Inflammatory macrophage treated with lipopolysaccharide for 4 hours (primary cell): ENCODE measurements around the gene GASK1A.

ENCODE experiments used
- DNase-seq: peaks from one replicate; pipeline ENCODE4 v3.0.0-alpha.2; 2020

GASK1A gene

DNA sequence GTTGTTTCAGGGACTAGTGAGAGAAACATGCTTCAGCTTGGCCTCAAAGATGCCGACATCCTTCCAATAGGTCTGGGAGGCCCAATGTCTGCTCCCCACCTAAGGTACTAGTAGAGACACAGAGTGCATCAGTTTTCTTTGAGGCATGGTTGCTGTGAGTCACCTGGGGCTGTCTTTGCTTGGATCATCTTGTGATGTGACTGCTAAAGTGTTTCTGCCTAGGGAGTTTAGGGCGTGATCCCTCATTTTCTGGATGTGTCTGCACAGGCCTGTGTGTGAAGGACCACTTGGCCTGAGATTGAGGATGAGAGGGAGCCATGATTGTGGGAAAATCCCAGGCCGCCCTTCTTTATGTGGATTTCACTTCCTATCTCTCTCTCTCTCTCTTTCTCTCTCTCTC is 4.8 kb downstream of the GASK1A start:
- no peak for DNase-seq

- no peak for DNase-seq
Observed at GRCh38 chr3:42984701-42985100, 5.6 kb downstream of the GASK1A start.

GRCh38 chr3:42988097-42988496 is 9.0 kb downstream of the GASK1A start:
- no peak for DNase-seq

GRCh38 chr3:42988566-42988965 is 9.5 kb downstream of the GASK1A start:
- DNase-seq, result no peak

DNA sequence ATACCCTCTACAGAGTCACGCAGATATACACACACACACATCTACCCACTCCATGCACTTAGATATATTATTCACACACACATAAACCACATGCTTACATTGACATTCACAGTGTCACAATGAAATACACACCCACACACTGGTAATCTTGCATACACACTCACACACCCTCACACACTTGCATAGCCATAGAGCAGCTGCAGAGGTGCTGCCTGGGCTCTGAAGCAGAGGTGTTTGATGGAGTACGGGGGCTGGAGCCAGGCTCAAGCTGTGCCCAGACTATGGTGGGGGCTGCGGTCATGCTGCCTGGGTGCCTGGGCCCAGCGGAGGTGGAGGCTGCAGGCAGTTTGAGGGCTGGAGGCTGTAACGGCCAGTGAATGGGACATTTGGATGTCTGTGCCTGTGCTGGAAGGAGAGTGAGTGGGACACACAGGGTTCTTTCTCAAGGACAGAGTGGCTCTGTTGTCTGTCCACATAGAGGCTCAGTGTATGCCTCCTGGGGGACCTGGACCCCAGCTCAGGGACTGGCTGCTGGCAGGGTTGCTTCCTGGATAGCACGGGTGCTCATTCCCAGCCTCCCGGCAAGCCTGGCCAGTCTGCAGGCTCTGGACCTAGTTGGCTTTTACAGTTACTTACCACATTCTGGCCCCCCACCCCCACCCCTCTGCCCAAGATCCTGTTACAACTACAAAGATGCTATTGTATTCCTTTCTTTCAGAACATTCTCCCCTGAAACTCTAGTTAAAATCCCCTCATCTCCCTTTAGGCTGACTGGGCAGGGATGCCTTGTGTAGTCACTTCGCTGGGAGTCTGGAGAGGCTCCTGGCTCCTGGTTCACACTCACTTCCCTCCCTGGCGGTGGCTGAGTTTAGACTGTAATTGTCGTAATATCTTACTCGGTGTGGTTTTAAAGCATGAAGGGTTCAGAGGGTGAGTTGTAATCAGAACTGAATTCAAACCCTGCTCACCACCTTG is 12.5 kb downstream of the GASK1A start:
- peak; percentile 16 for DNase-seq

- no peak for DNase-seq
Observed at GRCh38 chr3:42994595-42994994, 15.5 kb downstream of the GASK1A start.

DNA sequence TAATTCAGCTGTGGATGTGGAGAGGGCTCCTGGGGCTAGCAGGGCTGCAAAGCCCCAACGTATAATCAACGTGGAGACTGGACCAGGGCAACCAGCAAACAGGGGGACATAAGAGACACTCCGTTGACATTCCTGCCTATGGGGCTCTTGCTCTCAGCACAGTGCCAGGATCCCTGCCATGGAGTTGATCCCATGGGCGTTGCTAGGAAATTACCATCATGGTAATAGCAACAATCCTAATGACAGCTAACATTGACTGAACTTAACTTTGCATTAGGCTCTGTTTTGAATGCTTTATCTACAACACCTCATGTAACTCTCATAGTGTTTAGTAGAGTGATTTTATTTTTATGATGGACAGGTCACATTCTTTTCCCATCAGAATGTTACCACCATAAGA is 16.9 kb downstream of the GASK1A start:
- DNase-seq, result no peak

GRCh38 chr3:42996633-42997075 is 17.5 kb downstream of the GASK1A start:
- no peak for DNase-seq

DNA sequence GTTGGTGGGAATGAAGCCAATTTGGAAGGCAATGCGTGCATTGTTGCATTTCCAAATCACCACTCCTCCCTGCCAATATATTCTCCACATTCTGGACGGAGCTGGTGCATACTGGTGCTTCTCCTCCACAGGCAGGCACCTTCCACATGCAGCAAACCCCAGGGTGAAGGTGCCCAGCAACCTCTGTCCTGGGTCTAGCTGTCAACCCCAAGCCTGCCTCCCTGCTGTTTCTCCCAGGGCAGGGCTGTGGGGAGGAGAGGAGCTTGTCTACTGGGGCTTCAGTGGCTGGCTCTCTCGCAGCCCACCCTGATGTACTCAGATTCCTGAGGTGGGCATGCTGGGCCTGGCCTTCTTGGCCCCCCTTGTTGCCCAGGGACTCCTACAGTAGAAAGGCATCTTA is 20.1 kb downstream of the GASK1A start:
- no peak for DNase-seq

DNA sequence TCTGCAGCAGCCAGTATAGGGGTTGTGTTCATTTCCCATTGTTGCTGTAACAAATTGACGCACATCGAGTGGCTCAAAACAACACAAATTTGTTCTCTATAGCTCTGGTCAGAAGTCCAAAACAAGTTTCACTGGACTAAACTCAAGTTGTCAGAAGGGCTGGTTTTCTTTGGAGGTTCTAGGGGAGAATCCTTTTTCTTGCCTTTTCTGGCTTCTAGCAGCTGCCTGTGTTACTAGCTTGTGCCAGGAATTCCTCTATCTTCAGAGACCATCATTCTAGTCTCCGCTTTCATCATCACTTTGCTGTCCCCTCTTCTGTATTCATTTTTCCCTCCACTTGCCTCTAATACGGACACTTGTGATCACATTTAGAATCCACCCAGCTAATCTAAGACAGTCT is 20.5 kb downstream of the GASK1A start:
- no peak for DNase-seq

DNA sequence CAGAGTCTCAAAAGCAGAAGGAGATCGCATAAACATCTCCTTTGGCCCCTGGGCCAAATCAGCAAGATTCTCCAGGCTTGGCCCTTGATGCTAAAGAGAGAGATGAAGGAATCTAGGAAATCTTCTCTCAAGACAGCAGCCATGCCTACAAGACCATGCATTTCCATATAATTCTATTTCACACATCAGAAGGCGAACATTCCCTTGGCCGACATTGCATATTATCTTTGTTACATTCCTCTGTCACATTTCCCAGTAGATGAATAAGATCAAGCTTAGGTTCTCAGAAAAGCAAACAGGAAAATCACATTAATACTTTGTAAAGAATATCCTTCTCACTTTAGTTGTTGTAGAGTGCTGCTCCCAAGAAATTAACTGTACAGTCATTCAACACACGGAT is 21.3 kb downstream of the GASK1A start:
- no peak for DNase-seq

DNA sequence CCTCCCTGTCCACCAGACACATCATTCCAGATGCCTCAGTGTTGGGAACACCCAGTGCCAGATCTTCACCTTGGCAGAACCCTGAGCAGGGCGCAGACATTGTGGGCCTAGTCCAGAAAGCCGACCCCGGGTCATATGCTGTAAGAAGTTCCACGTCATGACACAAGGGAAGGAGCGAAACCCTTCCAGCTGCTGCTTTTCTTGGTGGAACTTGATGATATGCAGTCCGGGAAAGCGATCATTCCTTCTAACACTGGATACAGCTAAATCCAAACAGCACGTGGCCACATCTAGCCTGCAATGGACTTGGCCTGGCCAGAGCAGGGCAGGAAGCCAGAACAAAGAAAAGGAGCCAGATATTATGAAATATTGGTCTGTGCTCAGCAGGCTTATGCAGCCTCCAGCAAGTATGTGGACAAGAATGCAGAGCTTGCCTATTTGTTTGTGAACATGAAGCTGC is 22.0 kb downstream of the GASK1A start:
- no peak for DNase-seq

DNA sequence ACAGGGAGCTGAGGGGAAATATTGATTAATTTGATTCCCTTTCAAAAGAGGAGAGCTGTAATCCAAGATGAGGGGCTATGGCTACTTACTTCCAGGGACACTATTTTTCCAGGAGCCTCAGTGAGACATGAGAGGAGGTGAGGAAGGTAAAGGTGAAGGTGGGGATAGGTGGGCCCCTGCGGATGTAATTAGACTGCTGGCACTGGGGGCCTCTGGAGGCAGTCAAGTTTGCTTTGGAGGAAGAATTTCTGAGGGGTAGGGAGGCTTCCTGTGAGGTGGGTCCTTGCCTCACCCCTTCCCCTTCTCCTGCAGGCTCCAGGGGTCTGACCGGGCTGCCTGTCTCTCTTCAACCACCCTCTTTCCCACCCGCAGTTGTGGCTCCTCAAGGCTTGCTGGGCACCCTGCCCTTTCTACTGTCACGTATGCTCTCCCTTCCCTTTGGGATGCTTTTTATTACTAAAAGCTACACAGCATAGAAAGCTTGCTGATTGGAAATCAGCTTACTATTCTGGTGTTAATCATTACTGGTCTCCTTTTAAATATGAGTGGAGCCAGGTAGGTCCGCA is 22.5 kb downstream of the GASK1A start:
- no peak for DNase-seq

- peak; percentile 50 for DNase-seq
Observed at GRCh38 chr3:43004282-43004681, 25.2 kb downstream of the GASK1A start.

- no peak for DNase-seq
Observed at GRCh38 chr3:43005253-43005652, 26.1 kb downstream of the GASK1A start.

DNA sequence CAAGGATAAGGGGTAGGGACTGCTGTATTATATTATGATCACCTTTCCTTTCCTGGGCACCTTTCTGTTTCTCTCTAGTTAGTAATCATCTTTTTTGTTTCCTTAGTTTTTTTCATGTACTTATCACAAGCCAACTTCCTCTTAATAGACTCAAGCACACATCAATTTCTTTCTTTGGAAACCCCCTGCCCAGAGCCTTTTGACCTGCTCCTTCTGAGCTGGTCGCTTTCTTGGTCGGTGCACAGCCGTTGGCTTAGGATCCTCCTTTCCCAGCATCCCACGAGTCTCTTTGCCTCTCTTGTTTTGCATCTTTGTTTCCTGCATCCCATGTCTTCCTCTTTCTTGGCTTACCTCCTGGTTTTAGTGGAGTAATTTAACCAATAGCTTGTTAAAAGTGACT is 26.9 kb downstream of the GASK1A start:
- peak; percentile 18 for DNase-seq

- no peak for DNase-seq
Observed at GRCh38 chr3:43006825-43007224, 27.7 kb downstream of the GASK1A start.

- no peak for DNase-seq
Observed at GRCh38 chr3:43009547-43009946, 30.4 kb downstream of the GASK1A start.

DNA sequence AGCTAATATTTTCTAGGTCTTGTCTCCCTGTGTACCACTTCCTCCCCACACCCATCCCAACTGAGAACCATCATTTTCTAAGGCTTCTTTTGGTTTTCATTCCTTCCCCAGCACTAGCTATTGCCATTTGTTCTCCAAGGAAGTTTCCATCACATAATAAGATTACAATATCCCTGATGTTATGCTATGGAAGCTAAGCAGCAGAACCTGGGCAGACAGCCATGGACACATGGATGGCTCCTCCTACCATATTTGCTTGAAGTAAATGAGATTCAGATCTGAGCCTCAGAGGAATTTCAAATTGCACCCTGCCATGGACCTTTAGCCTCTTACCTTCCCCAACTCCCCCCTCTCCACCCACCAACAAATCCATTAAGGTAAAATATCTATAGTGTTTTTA is 31.5 kb downstream of the GASK1A start:
- no peak for DNase-seq

GRCh38 chr3:43011638-43012037 is 32.5 kb downstream of the GASK1A start:
- DNase-seq, result no peak

- no peak for DNase-seq
Observed at GRCh38 chr3:43012174-43012573, 33.1 kb downstream of the GASK1A start.

- no peak for DNase-seq
Observed at GRCh38 chr3:43013256-43013655, 34.1 kb downstream of the GASK1A start.

GRCh38 chr3:43013743-43014155 is 34.6 kb downstream of the GASK1A start:
- no peak for DNase-seq

- no peak for DNase-seq
Observed at GRCh38 chr3:43014241-43014640, 35.1 kb downstream of the GASK1A start.
